ENCODE data around the gene MTARC2.

GRCh38 chr1:220706480-220706879 is 41.6 kb upstream of the MTARC2 start:
- no peak for TF ChIP-seq EP300 (IDR thresholded peaks at IDR 0.05; ENCODE audit: borderline replicate concordance in 1 of 2, control insufficient read depth in 1 of 2, low read depth in 2 of 2, low read length in 2 of 2)
- TF ChIP-seq, protein P1, sequence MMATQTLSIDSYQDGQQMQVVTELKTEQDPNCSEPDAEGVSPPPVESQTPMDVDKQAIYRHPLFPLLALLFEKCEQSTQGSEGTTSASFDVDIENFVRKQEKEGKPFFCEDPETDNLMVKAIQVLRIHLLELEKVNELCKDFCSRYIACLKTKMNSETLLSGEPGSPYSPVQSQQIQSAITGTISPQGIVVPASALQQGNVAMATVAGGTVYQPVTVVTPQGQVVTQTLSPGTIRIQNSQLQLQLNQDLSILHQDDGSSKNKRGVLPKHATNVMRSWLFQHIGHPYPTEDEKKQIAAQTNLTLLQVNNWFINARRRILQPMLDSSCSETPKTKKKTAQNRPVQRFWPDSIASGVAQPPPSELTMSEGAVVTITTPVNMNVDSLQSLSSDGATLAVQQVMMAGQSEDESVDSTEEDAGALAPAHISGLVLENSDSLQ (IDR thresholded peaks at IDR 0.05), result no peak
- TF ChIP-seq POLR2A (IDR thresholded peaks at IDR 0.05; ENCODE audit: low read depth, low read length), result no peak
- TF ChIP-seq EGR1 (IDR thresholded peaks at IDR 0.05; ENCODE audit: borderline replicate concordance in 1 of 2, low read depth in 2 of 2, low read length in 2 of 2), result no peak
- TF ChIP-seq POLR2AphosphoS5 (IDR thresholded peaks at IDR 0.05; ENCODE audit: low read length), result no peak
- TF ChIP-seq TCF7 (IDR thresholded peaks at IDR 0.05; ENCODE audit: borderline replicate concordance), result no peak
- TF ChIP-seq RCOR1 (conservative IDR thresholded peaks at IDR 0.05; ENCODE audit: low read depth, low read length), result no peak
- TF ChIP-seq, protein P2, sequence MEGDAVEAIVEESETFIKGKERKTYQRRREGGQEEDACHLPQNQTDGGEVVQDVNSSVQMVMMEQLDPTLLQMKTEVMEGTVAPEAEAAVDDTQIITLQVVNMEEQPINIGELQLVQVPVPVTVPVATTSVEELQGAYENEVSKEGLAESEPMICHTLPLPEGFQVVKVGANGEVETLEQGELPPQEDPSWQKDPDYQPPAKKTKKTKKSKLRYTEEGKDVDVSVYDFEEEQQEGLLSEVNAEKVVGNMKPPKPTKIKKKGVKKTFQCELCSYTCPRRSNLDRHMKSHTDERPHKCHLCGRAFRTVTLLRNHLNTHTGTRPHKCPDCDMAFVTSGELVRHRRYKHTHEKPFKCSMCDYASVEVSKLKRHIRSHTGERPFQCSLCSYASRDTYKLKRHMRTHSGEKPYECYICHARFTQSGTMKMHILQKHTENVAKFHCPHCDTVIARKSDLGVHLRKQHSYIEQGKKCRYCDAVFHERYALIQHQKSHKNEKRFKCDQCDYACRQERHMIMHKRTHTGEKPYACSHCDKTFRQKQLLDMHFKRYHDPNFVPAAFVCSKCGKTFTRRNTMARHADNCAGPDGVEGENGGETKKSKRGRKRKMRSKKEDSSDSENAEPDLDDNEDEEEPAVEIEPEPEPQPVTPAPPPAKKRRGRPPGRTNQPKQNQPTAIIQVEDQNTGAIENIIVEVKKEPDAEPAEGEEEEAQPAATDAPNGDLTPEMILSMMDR (IDR thresholded peaks at IDR 0.05 in 2 of 3, conservative IDR thresholded peaks at IDR 0.05 in 1 of 3; ENCODE audit: control insufficient read depth in 2 of 3, extremely low read depth in 1 of 3, insufficient read depth in 1 of 3, low read depth in 3 of 3, low read length in 3 of 3), result no peak
- TF ChIP-seq ZNF592 (IDR thresholded peaks at IDR 0.05), result no peak

Measured in GM12878 (cell line).